Left lung (tissue), 10 donors: ENCODE results near the gene ZC3H7B. TPM values are rescaled to one million over a fixed set of nuclear protein-coding genes. Genes with fewer than 3 reads are reported as not detected.
A peak's percentile ranks its signal among the peaks of the same experiment; 100 is the strongest.

Experiments
- ATAC-seq: fragments of 200-7000 bp; cut with Tn5 transposase; one replicate; pipeline ENCODE4 v1.9.1; 2020; ENCODE audit warnings: moderate library complexity
- DNase-seq, 4 donors: peaks; one replicate each; pipeline ENCODE4 v3.0.0-alpha.2; 2013 to 2020
- H3K27ac ChIP-seq, 2 donors: fragments of 200-600 bp; sonication (generic) in 1 of 2; one replicate each; pipeline versions ENCODE4 v1.5.0 to v1.8.0; 2020 to 2021
- H3K27me3 ChIP-seq, 2 donors: fragments of 200-600 bp; sonication (generic) in 1 of 2; one replicate each; pipeline versions ENCODE4 v1.5.0 to v1.8.0; 2020 to 2021
- H3K36me3 ChIP-seq, 2 donors: fragments of 200-600 bp; sonication (generic) in 1 of 2; one replicate each; pipeline versions ENCODE4 v1.5.0 to v1.8.0; 2020 to 2021
- H3K4me1 ChIP-seq, 2 donors: fragments of 200-600 bp; one replicate each; pipeline ENCODE4 v1.8.0; 2021
- H3K4me3 ChIP-seq, 2 donors: fragments of 200-600 bp; sonication (generic) in 1 of 2; one replicate each; pipeline versions ENCODE4 v1.5.0 to v1.8.0; 2020 to 2021; ENCODE audit warnings: mild to moderate bottlenecking in 1 of 2
- H3K9me3 ChIP-seq, 2 donors: fragments of 200-600 bp; sonication (generic) in 1 of 2; one replicate each; pipeline versions ENCODE4 v1.5.0 to v1.8.0; 2020 to 2021
- CTCF ChIP-seq, 2 donors: fragments of 200-600 bp; sonication (generic) in 1 of 2; IDR thresholded peaks; one replicate each; pipeline versions ENCODE4 v1.5.0 to v1.8.0; 2021; ENCODE audit warnings: antibody characterized with exemption in 2 of 2
- intact Hi-C, 2 donors: fragments of 100-400 bp; cut with DNase I; formaldehyde crosslinking; loops; one replicate each; pipeline versions ENCODE4 v1.11.2 to v1.14.2; 2022
- polyA plus RNA-seq, 6 donors: library from polyadenylated mRNA; unstranded; fragments of 120-200 nt; gene quantifications; one replicate each; pipeline ENCODE4 v1.2.1, GENCODE V29; 2013; ENCODE audit not compliant: insufficient read length in 6 of 6
- total RNA-seq, 2 donors: library from RNA; stranded (reverse); fragmentation: NEBNext Ultra II Directional; extraction: Animal tissue kit (Norgen Biotek cat#: 25700); gene quantifications; one replicate each; pipeline ENCODE4 v1.2.1, GENCODE V29; 2021
- donor health status: DM: no; HTN: yes; CAD: no.
- donor health status: DM: no; HTN: no; CAD: no.

The ZC3H7B gene
- total and polyA plus RNA-seq, 8 donors = 50.4 to 84.1 (median 69.1) TPM

- H3K27me3 ChIP-seq = no peaks in the 10 kb centered on the region
- H3K9me3 ChIP-seq = no peaks in the 10 kb centered on the region
- no peak overlapping the region for H3K4me3 ChIP-seq
- DNase-seq (no peak), ATAC-seq (no peak)
- peaks cover 0 to 55% of the 10 kb centered on the region in 2 donors for H3K36me3 ChIP-seq
- H3K4me1 ChIP-seq = no peaks in the 10 kb centered on the region
- H3K27ac ChIP-seq = no peak overlapping the region
- intact Hi-C loops = no loop called here
- TF ChIP-seq CTCF (IDR thresholded peaks at IDR 0.05) = no peak
These were observed 57.6 kb downstream of the ZC3H7B start for GRCh38 chr22:41358927-41359326.

- intact Hi-C loops = no loop called here
These were observed 58.1 kb downstream of the ZC3H7B start for GRCh38 chr22:41359376-41359775.

GRCh38 chr22:41360126-41360525 is 58.8 kb downstream of the ZC3H7B start:
- intact Hi-C loops = no loop called here
- no peak for DNase-seq
- no peak overlapping the region for H3K27ac ChIP-seq
- no peaks in the 10 kb centered on the region for H3K27me3 ChIP-seq
- no peak for TF ChIP-seq CTCF (IDR thresholded peaks at IDR 0.05)
- no peak overlapping the region for H3K4me3 ChIP-seq
- no peaks in the 10 kb centered on the region for H3K4me1 ChIP-seq
- H3K9me3 ChIP-seq = no peaks in the 10 kb centered on the region
- peak; percentile 58 for ATAC-seq
- peaks cover 0 to 43% of the 10 kb centered on the region in 2 donors for H3K36me3 ChIP-seq

More at GRCh38 chr22:41359376-41359775, 58.1 kb downstream of the ZC3H7B start:
- Histone ChIP-seq H3K9me3 (no peaks in the 10 kb centered on the region), H3K27me3 (no peaks in the 10 kb centered on the region), H3K4me1 (no peaks in the 10 kb centered on the region), H3K27ac (no peak overlapping the region), H3K36me3 (peaks cover 0 to 51% of the 10 kb centered on the region in 2 donors), H3K4me3 (no peak overlapping the region)
- TF ChIP-seq CTCF (IDR thresholded peaks at IDR 0.05) = no peak
- DNase-seq = no peak
- no peak for ATAC-seq

GRCh38 chr22:41361716-41362310 is 60.5 kb downstream of the ZC3H7B start:
- intact Hi-C loops = no loop called here

GRCh38 chr22:41362615-41363014 is 61.3 kb downstream of the ZC3H7B start:
- Histone ChIP-seq H3K27me3 (no peaks in the 10 kb centered on the region), H3K9me3 (no peaks in the 10 kb centered on the region), H3K36me3 (peaks cover 0 to 18% of the 10 kb centered on the region in 2 donors), H3K4me3 (no peak overlapping the region), H3K27ac (no peak overlapping the region), H3K4me1 (peaks cover 9 to 15% of the 10 kb centered on the region in 2 donors)
- intact Hi-C loops = no loop called here
- no peak for ATAC-seq
- DNase-seq = no peak
- TF ChIP-seq CTCF (IDR thresholded peaks at IDR 0.05) = no peak

More at GRCh38 chr22:41361716-41362310, 60.5 kb downstream of the ZC3H7B start:
- H3K9me3 ChIP-seq = no peaks in the 10 kb centered on the region
- ATAC-seq = no peak
- no peaks in the 10 kb centered on the region for H3K27me3 ChIP-seq
- peaks cover under 1 to 7% of the 10 kb centered on the region in 2 donors for H3K4me1 ChIP-seq
- no peak overlapping the region for H3K27ac ChIP-seq
- TF ChIP-seq CTCF (IDR thresholded peaks at IDR 0.05) = no peak
- no peak overlapping the region for H3K4me3 ChIP-seq
- H3K36me3 ChIP-seq = peaks cover 0 to 26% of the 10 kb centered on the region in 2 donors
- DNase-seq = no peak
